ENCODE results near the gene OSGEP.

OSGEP gene

DNA sequence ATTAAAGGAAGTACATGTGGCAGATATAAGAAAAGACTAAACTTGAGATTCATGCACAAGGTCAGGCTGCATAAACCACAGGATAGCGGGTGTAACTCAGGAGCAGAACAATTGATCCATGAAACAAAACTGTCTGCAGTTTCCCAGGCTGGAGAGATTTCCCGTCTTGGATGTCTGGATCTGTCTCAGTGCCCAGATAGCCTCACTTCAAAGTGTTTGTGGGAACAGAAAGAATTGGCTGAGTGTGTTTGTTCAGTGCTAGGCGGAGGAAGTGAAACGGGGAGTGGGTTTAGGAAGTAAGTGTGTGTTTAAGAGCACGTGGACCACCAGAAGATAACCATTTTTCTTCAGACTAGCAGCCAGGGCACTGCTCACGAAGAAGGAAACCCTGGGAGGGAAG, 49.3 kb upstream of the OSGEP start:
- H3K9me3 ChIP-seq (ENCODE audit: control insufficient read depth, insufficient read depth, low read depth, low read length) = no peaks in the 10 kb centered on the region
- no peak overlapping the region for H3K27ac ChIP-seq (ENCODE audit: extremely low read depth, low read depth, low read length)
- peaks cover 2% of the 10 kb centered on the region; the same call in 1 of the 2 replicates for H3K4me1 ChIP-seq (ENCODE audit: control insufficient read depth, insufficient read depth, low read length)
- POLR2A ChIA-PET = no interaction called here
- no peak for TF ChIP-seq ZNF175 (tag by site-specific recombination; IDR thresholded peaks at IDR 0.05)
- TF ChIP-seq ZNF660 (tag by site-specific recombination; IDR thresholded peaks at IDR 0.05) = no peak
- TF ChIP-seq ZNF404 (tag by site-specific recombination; IDR thresholded peaks at IDR 0.05) = no peak
- TF ChIP-seq, protein P1, sequence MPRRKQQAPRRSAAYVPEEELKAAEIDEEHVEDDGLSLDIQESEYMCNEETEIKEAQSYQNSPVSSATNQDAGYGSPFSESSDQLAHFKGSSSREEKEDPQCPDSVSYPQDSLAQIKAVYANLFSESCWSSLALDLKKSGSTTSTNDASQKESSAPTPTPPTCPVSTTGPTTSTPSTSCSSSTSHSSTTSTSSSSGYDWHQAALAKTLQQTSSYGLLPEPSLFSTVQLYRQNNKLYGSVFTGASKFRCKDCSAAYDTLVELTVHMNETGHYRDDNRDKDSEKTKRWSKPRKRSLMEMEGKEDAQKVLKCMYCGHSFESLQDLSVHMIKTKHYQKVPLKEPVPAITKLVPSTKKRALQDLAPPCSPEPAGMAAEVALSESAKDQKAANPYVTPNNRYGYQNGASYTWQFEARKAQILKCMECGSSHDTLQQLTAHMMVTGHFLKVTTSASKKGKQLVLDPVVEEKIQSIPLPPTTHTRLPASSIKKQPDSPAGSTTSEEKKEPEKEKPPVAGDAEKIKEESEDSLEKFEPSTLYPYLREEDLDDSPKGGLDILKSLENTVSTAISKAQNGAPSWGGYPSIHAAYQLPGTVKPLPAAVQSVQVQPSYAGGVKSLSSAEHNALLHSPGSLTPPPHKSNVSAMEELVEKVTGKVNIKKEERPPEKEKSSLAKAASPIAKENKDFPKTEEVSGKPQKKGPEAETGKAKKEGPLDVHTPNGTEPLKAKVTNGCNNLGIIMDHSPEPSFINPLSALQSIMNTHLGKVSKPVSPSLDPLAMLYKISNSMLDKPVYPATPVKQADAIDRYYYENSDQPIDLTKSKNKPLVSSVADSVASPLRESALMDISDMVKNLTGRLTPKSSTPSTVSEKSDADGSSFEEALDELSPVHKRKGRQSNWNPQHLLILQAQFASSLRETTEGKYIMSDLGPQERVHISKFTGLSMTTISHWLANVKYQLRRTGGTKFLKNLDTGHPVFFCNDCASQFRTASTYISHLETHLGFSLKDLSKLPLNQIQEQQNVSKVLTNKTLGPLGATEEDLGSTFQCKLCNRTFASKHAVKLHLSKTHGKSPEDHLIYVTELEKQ (tag by site-specific recombination; IDR thresholded peaks at IDR 0.05; ENCODE audit: borderline replicate concordance) = no peak
- TF ChIP-seq REPIN1 (tag by site-specific recombination; IDR thresholded peaks at IDR 0.05; ENCODE audit: low read depth) = no peak
- TF ChIP-seq ZNF211 (tag by site-specific recombination; IDR thresholded peaks at IDR 0.05; ENCODE audit: low read depth) = no peak
- TF ChIP-seq GFI1B (tag by site-specific recombination; IDR thresholded peaks at IDR 0.05) = no peak
- TF ChIP-seq ZNF596 (tag by site-specific recombination; IDR thresholded peaks at IDR 0.05) = no peak
- no peak for TF ChIP-seq ZNF23 (tag by site-specific recombination; IDR thresholded peaks at IDR 0.05; ENCODE audit: borderline replicate concordance)
- TF ChIP-seq ZNF785 (tag by site-specific recombination; IDR thresholded peaks at IDR 0.05) = no peak
- no peak for TF ChIP-seq KLF16 (tag by site-specific recombination; IDR thresholded peaks at IDR 0.05)
- TF ChIP-seq, protein P2, sequence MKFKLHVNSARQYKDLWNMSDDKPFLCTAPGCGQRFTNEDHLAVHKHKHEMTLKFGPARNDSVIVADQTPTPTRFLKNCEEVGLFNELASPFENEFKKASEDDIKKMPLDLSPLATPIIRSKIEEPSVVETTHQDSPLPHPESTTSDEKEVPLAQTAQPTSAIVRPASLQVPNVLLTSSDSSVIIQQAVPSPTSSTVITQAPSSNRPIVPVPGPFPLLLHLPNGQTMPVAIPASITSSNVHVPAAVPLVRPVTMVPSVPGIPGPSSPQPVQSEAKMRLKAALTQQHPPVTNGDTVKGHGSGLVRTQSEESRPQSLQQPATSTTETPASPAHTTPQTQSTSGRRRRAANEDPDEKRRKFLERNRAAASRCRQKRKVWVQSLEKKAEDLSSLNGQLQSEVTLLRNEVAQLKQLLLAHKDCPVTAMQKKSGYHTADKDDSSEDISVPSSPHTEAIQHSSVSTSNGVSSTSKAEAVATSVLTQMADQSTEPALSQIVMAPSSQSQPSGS (tag by site-specific recombination; IDR thresholded peaks at IDR 0.05; ENCODE audit: low read depth) = no peak
- TF ChIP-seq ZNF544 (tag by site-specific recombination; IDR thresholded peaks at IDR 0.05) = no peak
- TF ChIP-seq, protein P3, sequence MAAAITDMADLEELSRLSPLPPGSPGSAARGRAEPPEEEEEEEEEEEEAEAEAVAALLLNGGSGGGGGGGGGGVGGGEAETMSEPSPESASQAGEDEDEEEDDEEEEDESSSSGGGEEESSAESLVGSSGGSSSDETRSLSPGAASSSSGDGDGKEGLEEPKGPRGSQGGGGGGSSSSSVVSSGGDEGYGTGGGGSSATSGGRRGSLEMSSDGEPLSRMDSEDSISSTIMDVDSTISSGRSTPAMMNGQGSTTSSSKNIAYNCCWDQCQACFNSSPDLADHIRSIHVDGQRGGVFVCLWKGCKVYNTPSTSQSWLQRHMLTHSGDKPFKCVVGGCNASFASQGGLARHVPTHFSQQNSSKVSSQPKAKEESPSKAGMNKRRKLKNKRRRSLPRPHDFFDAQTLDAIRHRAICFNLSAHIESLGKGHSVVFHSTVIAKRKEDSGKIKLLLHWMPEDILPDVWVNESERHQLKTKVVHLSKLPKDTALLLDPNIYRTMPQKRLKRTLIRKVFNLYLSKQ (tag by site-specific recombination; IDR thresholded peaks at IDR 0.05; ENCODE audit: borderline replicate concordance) = no peak
- TF ChIP-seq RBAK (tag by site-specific recombination; IDR thresholded peaks at IDR 0.05) = no peak
- TF ChIP-seq FEZF1 (tag by site-specific recombination; IDR thresholded peaks at IDR 0.05) = no peak
- TF ChIP-seq YY2 (tag by site-specific recombination; IDR thresholded peaks at IDR 0.05) = no peak
- TF ChIP-seq, protein P4, sequence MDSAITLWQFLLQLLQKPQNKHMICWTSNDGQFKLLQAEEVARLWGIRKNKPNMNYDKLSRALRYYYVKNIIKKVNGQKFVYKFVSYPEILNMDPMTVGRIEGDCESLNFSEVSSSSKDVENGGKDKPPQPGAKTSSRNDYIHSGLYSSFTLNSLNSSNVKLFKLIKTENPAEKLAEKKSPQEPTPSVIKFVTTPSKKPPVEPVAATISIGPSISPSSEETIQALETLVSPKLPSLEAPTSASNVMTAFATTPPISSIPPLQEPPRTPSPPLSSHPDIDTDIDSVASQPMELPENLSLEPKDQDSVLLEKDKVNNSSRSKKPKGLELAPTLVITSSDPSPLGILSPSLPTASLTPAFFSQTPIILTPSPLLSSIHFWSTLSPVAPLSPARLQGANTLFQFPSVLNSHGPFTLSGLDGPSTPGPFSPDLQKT (IDR thresholded peaks at IDR 0.05; ENCODE audit: borderline replicate concordance, low read depth, low read length) = no peak
- TF ChIP-seq SCRT2 (tag by site-specific recombination; IDR thresholded peaks at IDR 0.05) = no peak
- no peak overlapping the region for H3K4me3 ChIP-seq (ENCODE audit: low read depth, low read length)
- no peaks in the 10 kb centered on the region for H3K36me3 ChIP-seq (ENCODE audit: control insufficient read depth in 2 of 2, insufficient read depth in 1 of 2, low read length in 2 of 2)
- CTCF ChIA-PET = no interaction called here

DNA sequence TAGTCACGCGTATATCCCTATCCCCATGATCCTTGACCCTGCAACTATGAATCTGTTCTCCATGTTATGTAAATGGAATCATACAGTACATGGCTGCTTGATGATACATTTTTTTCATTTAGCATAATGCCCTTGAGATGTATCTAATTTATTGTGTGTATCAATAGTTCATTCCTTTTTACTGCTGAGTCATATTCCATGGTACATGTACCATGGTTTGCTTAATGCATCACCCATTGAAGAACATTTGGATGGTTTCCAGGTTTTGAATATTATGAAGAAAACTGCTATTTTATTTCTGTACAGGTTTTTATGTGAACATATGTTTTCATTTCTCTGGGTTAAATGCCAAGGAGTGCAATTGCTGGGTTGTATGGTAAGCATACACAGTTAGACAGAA, 46.7 kb upstream of the OSGEP start:
- peaks cover 2% of the 10 kb centered on the region; the same call in 1 of the 2 replicates for H3K4me1 ChIP-seq (ENCODE audit: control insufficient read depth, insufficient read depth, low read length)
- TF ChIP-seq, protein P5, sequence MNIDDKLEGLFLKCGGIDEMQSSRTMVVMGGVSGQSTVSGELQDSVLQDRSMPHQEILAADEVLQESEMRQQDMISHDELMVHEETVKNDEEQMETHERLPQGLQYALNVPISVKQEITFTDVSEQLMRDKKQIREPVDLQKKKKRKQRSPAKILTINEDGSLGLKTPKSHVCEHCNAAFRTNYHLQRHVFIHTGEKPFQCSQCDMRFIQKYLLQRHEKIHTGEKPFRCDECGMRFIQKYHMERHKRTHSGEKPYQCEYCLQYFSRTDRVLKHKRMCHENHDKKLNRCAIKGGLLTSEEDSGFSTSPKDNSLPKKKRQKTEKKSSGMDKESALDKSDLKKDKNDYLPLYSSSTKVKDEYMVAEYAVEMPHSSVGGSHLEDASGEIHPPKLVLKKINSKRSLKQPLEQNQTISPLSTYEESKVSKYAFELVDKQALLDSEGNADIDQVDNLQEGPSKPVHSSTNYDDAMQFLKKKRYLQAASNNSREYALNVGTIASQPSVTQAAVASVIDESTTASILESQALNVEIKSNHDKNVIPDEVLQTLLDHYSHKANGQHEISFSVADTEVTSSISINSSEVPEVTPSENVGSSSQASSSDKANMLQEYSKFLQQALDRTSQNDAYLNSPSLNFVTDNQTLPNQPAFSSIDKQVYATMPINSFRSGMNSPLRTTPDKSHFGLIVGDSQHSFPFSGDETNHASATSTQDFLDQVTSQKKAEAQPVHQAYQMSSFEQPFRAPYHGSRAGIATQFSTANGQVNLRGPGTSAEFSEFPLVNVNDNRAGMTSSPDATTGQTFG (tag by site-specific recombination; IDR thresholded peaks at IDR 0.05; ENCODE audit: borderline replicate concordance) = no peak
- no peak for TF ChIP-seq ZNF555 (tag by site-specific recombination; conservative IDR thresholded peaks at IDR 0.05)
- no peak for TF ChIP-seq ZNF747 (tag by site-specific recombination; IDR thresholded peaks at IDR 0.05)
- no peak for TF ChIP-seq ZNF155 (tag by site-specific recombination; IDR thresholded peaks at IDR 0.05)
- TF ChIP-seq HOXC10 (CRISPR knock-in tag; IDR thresholded peaks at IDR 0.05) = no peak
- TF ChIP-seq, protein P6, sequence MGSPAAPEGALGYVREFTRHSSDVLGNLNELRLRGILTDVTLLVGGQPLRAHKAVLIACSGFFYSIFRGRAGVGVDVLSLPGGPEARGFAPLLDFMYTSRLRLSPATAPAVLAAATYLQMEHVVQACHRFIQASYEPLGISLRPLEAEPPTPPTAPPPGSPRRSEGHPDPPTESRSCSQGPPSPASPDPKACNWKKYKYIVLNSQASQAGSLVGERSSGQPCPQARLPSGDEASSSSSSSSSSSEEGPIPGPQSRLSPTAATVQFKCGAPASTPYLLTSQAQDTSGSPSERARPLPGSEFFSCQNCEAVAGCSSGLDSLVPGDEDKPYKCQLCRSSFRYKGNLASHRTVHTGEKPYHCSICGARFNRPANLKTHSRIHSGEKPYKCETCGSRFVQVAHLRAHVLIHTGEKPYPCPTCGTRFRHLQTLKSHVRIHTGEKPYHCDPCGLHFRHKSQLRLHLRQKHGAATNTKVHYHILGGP (tag by site-specific recombination; IDR thresholded peaks at IDR 0.05) = no peak
- TF ChIP-seq KLF16 (tag by site-specific recombination; IDR thresholded peaks at IDR 0.05) = no peak

More for the DNA sequence above, 46.7 kb upstream of the OSGEP start:
- Histone ChIP-seq H3K27ac (ENCODE audit: extremely low read depth, low read depth, low read length) (no peak overlapping the region), H3K36me3 (ENCODE audit: control insufficient read depth in 2 of 2, insufficient read depth in 1 of 2, low read length in 2 of 2) (no peaks in the 10 kb centered on the region), H3K9me3 (ENCODE audit: control insufficient read depth, insufficient read depth, low read depth, low read length) (no peaks in the 10 kb centered on the region), H3K4me3 (ENCODE audit: low read depth, low read length) (no peak overlapping the region)
- ChIA-PET CTCF (no interaction called here), POLR2A (no interaction called here)
